Coronary artery (tissue), 2 donors: ENCODE results near the gene PPARG.
"Not testable (repeated sequence)": the region's sequence is repeated elsewhere in the genome, so short reads cannot be mapped to it uniquely, and the experiment has no call there.

Source experiments
- DNase-seq: peaks from one replicate; pipeline ENCODE4 v3.0.0-alpha.2; 2017; ENCODE audit warnings: low spot score
- H3K27ac ChIP-seq, 2 donors: fragments of 200-600 bp; sonication (generic); one replicate each; pipeline ENCODE4 v1.5.1; 2016 to 2019
- H3K4me3 ChIP-seq: fragments of 200-600 bp; sonication (generic); 2 replicates; pipeline ENCODE4 v1.5.1; 2016; ENCODE audit warnings: mild to moderate bottlenecking, moderate library complexity
- CTCF ChIP-seq: fragments of 200-600 bp; sonication (generic); IDR thresholded peaks from one replicate; pipeline ENCODE4 v1.5.1; 2019; ENCODE audit warnings: antibody characterized with exemption

Gene PPARG

GRCh38 chr3:12463686-12464085 is 174.8 kb downstream of the PPARG start:
- Histone ChIP-seq H3K4me3 (no peak overlapping the region), H3K27ac (no peak overlapping the region)
- no peak for TF ChIP-seq CTCF
- DNase-seq: no peak

GRCh38 chr3:12464181-12464580 is 175.3 kb downstream of the PPARG start:
- TF ChIP-seq CTCF: no peak
- no peak for DNase-seq
- Histone ChIP-seq H3K27ac (no peak overlapping the region), H3K4me3 (no peak overlapping the region)

- Histone ChIP-seq H3K27ac (no peak overlapping the region), H3K4me3 (no peak overlapping the region)
- no peak for TF ChIP-seq CTCF
- DNase-seq: no peak
These were observed 176.4 kb downstream of the PPARG start for GRCh38 chr3:12465151-12465835.

GRCh38 chr3:12465836-12466225 is 177.0 kb downstream of the PPARG start:
- no peak for TF ChIP-seq CTCF
- no peak for DNase-seq
- no peak overlapping the region for H3K4me3 ChIP-seq
- H3K27ac ChIP-seq: no peak overlapping the region

- no peak for DNase-seq
- Histone ChIP-seq H3K27ac (no peak overlapping the region), H3K4me3 (no peak overlapping the region)
- TF ChIP-seq CTCF: no peak
These were observed 178.9 kb downstream of the PPARG start for GRCh38 chr3:12467746-12468145.

- DNase-seq: no peak
- Histone ChIP-seq H3K27ac (no peak overlapping the region), H3K4me3 (no peak overlapping the region)
- TF ChIP-seq CTCF: no peak
These were observed 179.4 kb downstream of the PPARG start for GRCh38 chr3:12468276-12468675.

GRCh38 chr3:12468757-12469156 is 179.9 kb downstream of the PPARG start:
- H3K4me3 ChIP-seq: no peak overlapping the region
- no peak overlapping the region for H3K27ac ChIP-seq
- no peak for DNase-seq
- TF ChIP-seq CTCF: no peak

GRCh38 chr3:12469222-12469621 is 180.4 kb downstream of the PPARG start:
- not testable (repeated sequence) for H3K27ac ChIP-seq, DNase-seq, H3K4me3 ChIP-seq
